Measurements from ENCODE around the gene CATSPERB.
A peak's percentile ranks its signal among the peaks of the same experiment; 100 is the strongest.
"Not testable (repeated sequence)": the region's sequence is repeated elsewhere in the genome, so short reads cannot be mapped to it uniquely, and the experiment has no call there.

CATSPERB gene

DNA sequence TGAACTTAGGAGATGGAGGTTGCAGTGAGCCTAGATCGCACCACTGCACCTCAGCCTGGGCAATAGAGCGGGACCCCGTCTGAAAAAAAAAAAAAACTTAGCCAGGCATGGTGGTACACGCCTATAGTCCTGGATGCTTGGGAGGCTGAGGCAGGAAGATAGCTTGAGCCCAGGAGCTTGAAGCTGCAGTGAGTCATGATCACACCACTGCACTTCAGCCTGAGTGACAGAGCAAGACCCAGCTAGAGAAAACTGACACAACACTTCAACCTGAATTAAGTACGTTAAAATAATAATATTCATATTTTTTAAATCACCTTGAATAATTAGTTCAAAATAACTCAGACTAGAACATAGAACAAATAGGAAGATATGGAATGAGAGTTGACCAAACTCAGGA is 5.7 kb upstream of the CATSPERB start:
- no peak for DNase-seq (ENCODE audit: low read depth in 2 of 2)

- no peak for DNase-seq (ENCODE audit: low read depth in 2 of 2)
Observed at GRCh38 chr14:91732859-91733477, 1.1 kb upstream of the CATSPERB start.

DNA sequence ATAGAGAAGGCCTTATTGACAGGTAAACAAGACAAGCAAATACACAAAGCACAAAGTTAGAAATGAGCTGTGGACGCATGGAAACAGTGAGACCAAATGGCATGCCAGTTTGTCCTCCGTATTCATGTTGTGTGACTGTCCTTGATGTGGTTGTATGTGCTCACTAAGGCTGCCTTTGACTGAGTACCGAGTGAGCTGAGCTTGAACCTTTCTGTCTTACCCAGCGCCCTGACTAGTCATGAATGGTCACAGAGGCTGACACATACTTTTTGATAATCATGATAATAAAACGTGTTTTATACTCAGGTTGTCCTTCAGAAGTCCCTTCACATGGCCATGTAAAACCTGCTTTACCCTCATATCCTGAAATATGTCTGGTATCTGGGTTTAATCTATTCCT is 553 bp upstream of the CATSPERB start:
- DNase-seq (ENCODE audit: low read depth in 2 of 2): no peak

DNA sequence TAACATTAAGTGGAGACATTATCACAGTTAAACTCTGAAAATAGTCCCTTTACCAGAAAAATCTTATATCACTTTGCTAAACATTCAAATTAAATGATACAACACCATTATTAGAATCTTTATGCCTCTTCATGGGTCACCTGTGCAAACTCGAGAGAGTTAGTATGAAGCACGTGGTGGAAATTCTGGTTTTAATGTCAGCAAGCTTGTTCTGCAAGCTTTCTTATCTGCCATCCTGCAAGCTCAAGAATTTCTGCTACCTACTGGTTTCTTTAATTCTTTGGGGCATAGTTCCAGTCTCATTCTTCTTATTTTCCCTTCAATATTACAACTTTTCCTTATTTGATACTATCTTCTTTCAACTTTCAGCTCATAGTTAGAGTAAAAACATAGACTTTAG is 868 bp downstream of the CATSPERB start:
- DNase-seq (ENCODE audit: low read depth in 2 of 2): no peak

- no peak for DNase-seq (ENCODE audit: low read depth in 2 of 2)
Observed at GRCh38 chr14:91729756-91730155, 2.1 kb downstream of the CATSPERB start.

- no peak for DNase-seq (ENCODE audit: low read depth in 2 of 2)
Observed at GRCh38 chr14:91728616-91729183, 3.2 kb downstream of the CATSPERB start.

- no peak for DNase-seq (ENCODE audit: low read depth in 2 of 2)
Observed at GRCh38 chr14:91727121-91727520, 4.8 kb downstream of the CATSPERB start.

DNA sequence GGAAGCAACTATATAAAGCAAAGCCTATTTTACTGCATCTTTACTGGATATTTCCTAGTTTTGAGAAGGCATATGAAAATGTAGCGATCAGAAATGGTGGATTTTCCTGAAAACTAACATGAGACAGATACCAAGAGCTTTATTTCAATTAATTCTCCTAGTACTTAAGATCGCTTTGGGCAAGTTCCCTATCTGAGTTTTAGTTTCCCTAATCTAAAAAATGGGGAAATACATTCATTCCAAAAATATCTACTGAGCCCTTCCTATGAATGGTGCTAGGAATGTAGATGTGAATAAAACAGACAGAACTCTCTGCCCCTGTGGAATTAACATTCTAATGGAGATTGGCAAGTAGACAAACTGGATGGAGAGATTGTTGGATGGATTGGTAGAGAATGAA is 8.4 kb downstream of the CATSPERB start:
- no peak for DNase-seq (ENCODE audit: low read depth in 2 of 2)

- DNase-seq (ENCODE audit: low read depth in 2 of 2): no peak
Observed at GRCh38 chr14:91722386-91722785, 9.5 kb downstream of the CATSPERB start.

DNA sequence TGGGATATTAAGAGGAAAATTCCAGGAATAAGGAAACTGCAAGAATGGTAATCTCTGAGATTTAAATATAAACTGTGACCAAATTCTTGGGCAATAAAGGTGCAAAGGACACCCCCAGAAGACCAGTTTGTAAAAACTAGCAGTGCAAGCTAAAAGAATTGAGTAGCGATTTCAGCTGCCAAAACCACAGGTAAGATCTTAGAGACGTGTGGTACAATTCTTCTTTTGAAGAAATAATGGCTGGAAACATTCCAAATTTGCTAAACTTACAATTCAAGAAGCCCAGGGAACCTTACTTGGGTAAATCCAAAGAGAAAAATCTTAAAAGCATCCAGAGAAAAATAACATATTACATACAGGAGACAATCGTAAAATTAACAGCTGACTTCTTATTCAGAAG is 12.0 kb downstream of the CATSPERB start:
- no peak for DNase-seq (ENCODE audit: low read depth in 2 of 2)

DNA sequence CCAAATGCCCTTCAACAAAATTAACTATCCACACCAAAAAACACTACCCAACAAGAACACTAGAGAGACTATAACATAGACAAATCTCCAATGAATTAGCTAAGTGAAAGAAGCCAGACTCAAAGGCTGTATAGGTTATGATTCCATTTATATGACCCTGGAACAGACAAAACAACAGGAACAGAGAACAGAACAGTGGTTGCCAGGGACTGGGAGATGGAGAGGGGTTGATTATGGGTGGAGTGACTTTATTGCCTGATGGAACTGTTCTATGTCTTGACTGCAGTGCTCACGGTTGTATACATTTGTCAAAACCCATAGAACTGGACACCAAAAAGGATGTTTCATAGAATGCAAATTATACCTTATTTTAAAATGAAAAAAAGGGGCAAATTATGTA is 14.9 kb downstream of the CATSPERB start:
- no peak for DNase-seq (ENCODE audit: low read depth in 2 of 2)

DNA sequence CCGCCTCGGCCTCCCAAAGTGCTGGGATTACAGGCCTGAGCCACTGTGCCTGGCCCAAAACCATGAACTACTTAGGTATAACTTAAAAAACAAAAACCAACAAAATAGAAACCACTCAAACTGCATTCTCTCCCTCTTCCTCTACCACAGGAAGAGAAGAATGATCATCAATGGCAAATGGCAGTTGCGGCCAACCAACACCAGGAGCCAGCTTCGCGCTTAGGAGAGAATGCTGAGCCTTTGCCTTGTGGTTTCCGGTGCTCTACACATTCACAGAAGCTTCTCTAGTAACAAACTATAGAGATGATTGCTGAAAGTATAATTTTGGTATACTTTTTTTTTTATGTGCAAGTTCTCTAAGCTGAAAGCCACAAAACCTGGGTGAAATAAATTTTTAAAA is 17.1 kb downstream of the CATSPERB start:
- DNase-seq (ENCODE audit: low read depth in 2 of 2): peak in 1 of 2 donors; percentile 4

DNA sequence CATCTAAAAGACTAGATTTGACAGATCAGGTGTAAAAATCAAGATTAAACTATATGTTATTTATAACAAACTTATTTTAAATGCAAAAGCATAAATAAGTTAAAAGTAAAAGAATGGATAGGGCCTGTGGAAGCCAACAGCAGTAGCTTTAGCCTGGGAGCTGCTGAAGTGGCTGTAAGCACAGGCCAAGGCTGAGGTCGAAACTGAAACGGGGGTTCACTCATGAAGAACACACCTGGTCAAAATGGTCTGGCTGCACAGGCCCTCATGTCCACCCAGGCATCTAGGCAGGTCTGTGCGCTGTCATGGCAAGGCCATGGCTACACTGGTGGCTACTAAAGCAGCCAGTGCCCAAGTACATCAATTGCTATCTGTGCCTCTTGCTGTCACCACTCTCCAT is 23.1 kb downstream of the CATSPERB start:
- no peak for DNase-seq (ENCODE audit: low read depth in 2 of 2)

DNA sequence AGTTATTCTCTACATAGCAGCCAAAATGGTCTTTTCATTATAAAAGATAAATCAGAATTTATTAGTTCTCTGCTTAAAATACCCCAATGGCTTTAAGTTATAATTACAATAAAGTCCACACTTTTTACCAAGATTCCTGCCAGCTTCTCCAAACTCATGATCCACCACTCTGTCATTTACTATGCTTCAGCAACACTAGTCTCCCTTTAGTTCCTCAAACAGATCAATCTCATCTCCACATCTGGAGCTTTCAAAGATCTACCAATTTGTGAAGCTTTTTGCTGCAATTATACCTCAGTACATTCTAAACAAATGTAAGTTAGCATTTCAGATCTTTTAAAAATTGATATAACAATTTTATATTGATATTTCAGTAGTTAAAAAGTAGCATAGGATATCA is 24.9 kb downstream of the CATSPERB start:
- DNase-seq (ENCODE audit: low read depth in 2 of 2): no peak

DNA sequence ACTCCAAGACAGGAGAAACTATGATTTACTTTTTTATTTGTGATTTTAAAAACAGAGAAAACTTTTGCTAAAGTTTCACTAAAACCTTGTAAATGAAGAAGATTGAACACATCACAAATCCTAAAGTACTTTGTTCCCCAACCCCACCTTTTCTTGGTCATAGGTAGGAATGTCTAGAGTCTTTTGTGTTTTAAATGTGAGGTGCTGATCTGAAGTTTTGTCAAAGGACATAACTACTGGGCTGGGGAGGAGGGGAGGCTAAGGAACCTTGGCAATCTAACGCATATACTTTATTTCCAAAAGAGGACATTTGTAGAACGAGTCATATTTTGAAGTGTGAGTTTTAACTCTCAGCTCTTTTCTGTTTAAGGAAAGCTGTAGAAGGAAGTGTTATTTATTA is 37.2 kb downstream of the CATSPERB start:
- DNase-seq (ENCODE audit: low read depth in 2 of 2): no peak

DNA sequence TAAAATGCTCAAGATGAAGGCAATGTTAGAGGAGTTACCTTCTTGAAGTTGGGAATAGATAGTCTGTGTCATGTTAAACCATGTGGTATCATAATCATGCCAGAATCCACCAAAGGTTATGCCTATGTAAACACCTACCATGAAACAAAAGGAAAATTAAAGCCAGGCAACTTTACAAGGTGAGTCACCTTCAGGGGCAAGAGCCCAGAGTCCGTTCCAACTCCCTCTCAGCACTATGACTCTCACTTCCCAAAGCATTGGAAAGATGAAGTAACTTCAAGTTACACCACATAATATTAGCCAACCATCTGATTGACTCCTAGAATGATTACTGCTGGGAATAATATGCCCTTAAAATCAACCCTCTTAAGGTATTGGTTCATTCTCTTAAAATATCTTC is 38.5 kb downstream of the CATSPERB start:
- no peak for DNase-seq (ENCODE audit: low read depth in 2 of 2)

GRCh38 chr14:91692075-91692474 is 39.8 kb downstream of the CATSPERB start:
- no peak for DNase-seq (ENCODE audit: low read depth in 2 of 2)

DNA sequence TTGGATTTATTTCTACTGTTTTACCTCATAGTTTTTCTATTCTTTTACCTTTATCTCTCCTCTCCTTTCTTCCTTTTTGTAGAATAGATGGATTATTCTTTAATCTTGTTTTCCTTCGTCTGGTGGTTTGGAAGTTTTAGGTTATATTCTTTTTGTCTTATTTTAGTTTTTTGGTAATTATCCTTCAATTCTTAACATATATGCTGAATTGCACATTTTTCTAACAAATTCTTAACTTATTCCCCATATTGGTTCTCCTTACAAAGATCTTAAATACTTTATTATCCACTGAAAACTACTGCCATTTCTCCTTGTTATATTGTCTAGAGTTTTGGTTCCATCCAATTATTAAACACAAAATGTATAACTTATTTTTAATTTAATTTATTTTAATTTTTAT is 42.3 kb downstream of the CATSPERB start:
- DNase-seq (ENCODE audit: low read depth in 2 of 2): no peak

DNA sequence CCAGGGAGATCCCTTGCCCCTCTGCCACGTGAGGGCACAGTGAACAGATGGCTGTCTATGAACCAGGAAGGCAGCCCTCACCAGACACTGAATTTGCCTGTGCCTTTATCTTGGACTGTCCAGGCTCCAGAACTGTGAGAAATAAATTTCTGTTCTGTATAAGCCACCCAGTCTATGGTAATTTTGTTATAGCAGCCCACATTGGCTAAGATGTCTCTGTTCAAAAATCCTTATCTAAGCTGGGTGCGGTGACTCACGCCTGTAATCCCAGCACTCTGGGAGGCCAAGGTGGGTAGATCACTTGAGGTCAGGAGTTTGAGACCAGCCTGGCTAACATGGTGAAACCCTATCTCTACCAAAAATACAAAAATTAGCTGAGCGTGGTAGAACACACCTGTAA is 44.5 kb downstream of the CATSPERB start:
- not testable (repeated sequence) for DNase-seq (ENCODE audit: low read depth in 2 of 2)

- no peak for DNase-seq (ENCODE audit: low read depth in 2 of 2)
Observed at GRCh38 chr14:91685600-91685999, 46.3 kb downstream of the CATSPERB start.

DNA sequence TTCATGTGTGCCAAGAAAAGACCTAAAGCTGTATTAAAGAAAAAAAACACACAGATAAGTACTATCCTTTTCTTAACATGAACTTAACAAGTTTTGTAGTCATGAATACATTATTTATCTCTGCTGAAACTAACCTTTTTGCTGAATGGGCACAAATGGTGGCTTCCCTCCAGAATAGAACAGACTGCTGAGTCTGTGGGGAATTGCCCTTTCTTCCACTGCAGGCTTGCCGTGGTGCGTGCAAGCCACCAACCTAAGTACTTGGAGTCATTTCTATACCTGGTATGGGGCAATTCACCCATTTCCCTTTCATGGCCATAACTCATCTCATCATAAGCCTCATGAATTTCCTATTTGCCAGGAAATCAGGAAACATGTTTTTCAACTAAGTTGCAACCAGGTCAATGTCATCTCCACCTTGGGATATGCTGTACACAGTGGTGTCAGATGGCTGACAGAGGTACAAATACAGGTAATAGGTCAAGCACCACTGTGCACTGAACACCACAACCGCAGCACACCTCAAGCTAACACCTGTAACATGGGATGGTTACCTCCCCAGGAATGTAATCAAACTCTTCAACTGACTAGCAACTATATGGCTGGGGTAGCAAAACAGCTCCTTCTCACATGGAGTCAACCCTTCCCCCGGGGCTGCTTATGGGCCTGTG is 49.9 kb downstream of the CATSPERB start:
- DNase-seq (ENCODE audit: low read depth in 2 of 2): no peak

- no peak for DNase-seq (ENCODE audit: low read depth in 2 of 2)
Observed at GRCh38 chr14:91681118-91681517, 50.8 kb downstream of the CATSPERB start.

DNA sequence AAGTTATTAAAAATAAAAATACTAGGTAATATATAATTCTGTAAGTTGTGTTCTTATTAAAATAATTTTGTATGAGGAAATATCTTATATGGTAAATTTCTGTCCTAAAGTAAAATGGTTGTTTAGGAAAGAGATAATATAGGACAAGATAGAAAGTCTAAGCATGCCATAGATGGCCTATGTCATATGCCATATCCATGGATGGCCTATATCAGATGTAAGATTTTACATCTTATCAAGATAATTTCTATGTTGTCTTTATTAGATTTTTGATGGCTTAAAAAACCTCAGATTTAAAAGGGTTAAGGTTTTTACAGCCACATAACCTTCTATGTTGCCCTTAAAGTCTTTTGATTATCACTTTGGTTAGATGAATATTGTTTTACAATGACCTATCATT is 52.6 kb downstream of the CATSPERB start:
- DNase-seq (ENCODE audit: low read depth in 2 of 2): no peak

GRCh38 chr14:91677687-91678086 is 54.2 kb downstream of the CATSPERB start:
- DNase-seq (ENCODE audit: low read depth in 2 of 2): not testable (repeated sequence)
